Right atrium auricular region (tissue), 2 donors: ENCODE results near the gene THSD7A. TPM values are rescaled to one million over a fixed set of nuclear protein-coding genes. Genes with fewer than 3 reads are reported as not detected.

Experiments
- DNase-seq: peaks from one replicate; pipeline ENCODE4 v3.0.0-alpha.2; 2019; ENCODE audit warnings: low spot score
- H3K27ac ChIP-seq, 2 donors: fragments of 200-600 bp; sonication (generic); 1 replicate in 1 of 2; 2 replicates in 1 of 2; pipeline ENCODE4 v1.5.1; 2016 to 2019
- H3K27me3 ChIP-seq, 2 donors: fragments of 200-600 bp; sonication (generic); one replicate each; pipeline versions ENCODE4 v1.5.1 to v1.6.0; 2017 to 2019
- H3K36me3 ChIP-seq: fragments of 200-600 bp; sonication (generic); one replicate; pipeline ENCODE4 v1.5.1; 2016
- H3K4me1 ChIP-seq, 2 donors: fragments of 200-600 bp; sonication (generic); one replicate each; pipeline versions ENCODE4 v1.5.1 to v1.6.0; 2017 to 2019
- H3K4me3 ChIP-seq, 2 donors: fragments of 200-600 bp; sonication (generic); 1 replicate in 1 of 2; 2 replicates in 1 of 2; pipeline ENCODE4 v1.5.1; 2017 to 2019; ENCODE audit warnings: mild to moderate bottlenecking in 1 of 2, moderate library complexity in 1 of 2
- H3K9me3 ChIP-seq, 2 donors: fragments of 200-600 bp; sonication (generic); one replicate each; pipeline ENCODE4 v1.5.1; 2019
- total RNA-seq, 2 donors: library from RNA; depleted of rRNA; stranded (reverse); fragments of >200 nt; gene quantifications; one replicate each; pipeline ENCODE4 v1.1.0, GENCODE V29; 2016
- TF ChIP-seq, protein P1 (sequence below), 2 donors: fragments of 200-600 bp; sonication (generic); IDR thresholded peaks; one replicate each; pipeline ENCODE4 v1.5.1; 2019; ENCODE audit warnings: antibody characterized with exemption in 2 of 2

THSD7A gene
- total RNA-seq, 2 donors from 2014 or later: 0.85 to 2.9 TPM

DNA sequence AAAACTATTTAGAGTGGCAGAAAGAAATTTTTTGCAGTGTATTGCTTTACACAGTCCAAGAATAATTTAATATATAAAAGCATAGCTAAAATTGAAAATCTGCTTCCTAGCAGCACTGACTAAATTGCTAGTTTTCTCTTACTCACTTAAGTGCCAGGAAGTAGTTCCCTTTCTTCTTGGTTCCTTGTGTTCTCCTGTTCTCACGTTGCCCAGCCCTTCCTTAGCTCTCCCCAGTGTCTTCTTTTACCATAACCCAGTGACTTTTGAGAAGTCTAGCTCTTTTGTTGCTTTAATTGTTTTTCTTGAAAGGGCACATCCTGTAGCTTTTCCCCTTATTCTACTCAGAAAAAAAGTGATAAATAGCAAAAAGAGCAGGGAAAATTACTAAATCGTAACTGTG is 215.5 kb downstream of the THSD7A start:
- no peak for DNase-seq
- Histone ChIP-seq H3K4me1 (no peaks in the 10 kb centered on the region), H3K27ac (no peak overlapping the region), H3K27me3 (no peaks in the 10 kb centered on the region), H3K36me3 (no peaks in the 10 kb centered on the region), H3K9me3 (no peaks in the 10 kb centered on the region), H3K4me3 (no peak overlapping the region)
- TF ChIP-seq, protein P1, sequence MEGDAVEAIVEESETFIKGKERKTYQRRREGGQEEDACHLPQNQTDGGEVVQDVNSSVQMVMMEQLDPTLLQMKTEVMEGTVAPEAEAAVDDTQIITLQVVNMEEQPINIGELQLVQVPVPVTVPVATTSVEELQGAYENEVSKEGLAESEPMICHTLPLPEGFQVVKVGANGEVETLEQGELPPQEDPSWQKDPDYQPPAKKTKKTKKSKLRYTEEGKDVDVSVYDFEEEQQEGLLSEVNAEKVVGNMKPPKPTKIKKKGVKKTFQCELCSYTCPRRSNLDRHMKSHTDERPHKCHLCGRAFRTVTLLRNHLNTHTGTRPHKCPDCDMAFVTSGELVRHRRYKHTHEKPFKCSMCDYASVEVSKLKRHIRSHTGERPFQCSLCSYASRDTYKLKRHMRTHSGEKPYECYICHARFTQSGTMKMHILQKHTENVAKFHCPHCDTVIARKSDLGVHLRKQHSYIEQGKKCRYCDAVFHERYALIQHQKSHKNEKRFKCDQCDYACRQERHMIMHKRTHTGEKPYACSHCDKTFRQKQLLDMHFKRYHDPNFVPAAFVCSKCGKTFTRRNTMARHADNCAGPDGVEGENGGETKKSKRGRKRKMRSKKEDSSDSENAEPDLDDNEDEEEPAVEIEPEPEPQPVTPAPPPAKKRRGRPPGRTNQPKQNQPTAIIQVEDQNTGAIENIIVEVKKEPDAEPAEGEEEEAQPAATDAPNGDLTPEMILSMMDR (IDR thresholded peaks at IDR 0.05): no peak

DNA sequence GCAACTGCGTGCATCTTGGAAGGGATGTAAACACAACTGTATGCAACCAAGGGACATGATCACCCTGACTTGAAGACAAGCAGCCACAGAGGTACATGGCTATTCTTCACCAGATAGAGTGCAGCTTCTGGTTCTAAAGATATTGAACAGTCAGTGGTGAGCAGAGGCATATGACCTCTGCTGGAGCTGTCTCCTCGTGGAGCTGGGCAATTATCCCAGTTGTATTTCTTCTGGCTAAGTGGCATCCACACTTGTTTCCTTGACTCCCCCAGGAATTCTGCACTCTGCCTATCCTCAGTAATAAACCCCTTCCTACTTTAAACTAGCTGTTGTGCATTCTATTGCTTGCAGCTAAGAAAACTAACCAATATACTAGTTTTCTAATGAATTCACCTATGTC is 216.8 kb downstream of the THSD7A start:
- H3K27me3 ChIP-seq: no peaks in the 10 kb centered on the region
- H3K27ac ChIP-seq: no peak overlapping the region
- no peaks in the 10 kb centered on the region for H3K4me1 ChIP-seq
- TF ChIP-seq, protein P1 (IDR thresholded peaks at IDR 0.05): no peak
- no peaks in the 10 kb centered on the region for H3K36me3 ChIP-seq
- no peaks in the 10 kb centered on the region for H3K9me3 ChIP-seq
- no peak for DNase-seq
- no peak overlapping the region for H3K4me3 ChIP-seq

DNA sequence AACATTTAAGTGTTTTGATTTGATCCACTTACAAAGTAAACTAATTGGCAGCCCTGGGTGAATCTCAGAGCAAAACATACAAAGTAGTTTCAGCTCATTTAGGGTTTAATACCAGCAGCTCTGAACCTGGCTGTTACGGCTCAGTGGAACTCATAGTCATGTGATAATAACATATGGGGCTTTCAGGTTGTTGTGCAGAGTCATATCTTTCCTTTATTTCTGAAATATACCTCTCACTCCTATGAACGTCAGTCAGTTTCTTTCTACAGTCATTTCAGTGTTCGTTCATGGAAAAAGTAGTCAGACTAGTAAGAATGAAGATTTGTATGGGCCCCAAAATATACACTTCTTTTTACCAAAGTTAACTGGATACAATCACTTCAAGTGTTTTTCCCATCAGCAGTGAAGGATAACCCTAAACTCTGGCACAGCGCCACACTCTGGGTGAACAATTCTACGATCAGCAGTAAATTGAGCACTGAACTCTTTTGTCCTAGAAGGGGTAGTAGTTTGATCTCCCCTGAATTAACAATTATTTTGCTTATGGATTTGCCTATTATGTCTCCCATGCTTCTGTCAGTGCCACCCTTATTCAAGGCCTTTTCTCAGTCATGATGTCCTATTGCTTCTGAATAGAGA is 218.6 kb downstream of the THSD7A start:
- TF ChIP-seq, protein P1 (IDR thresholded peaks at IDR 0.05): no peak
- Histone ChIP-seq H3K27me3 (no peaks in the 10 kb centered on the region), H3K27ac (no peak overlapping the region), H3K36me3 (no peaks in the 10 kb centered on the region), H3K4me1 (no peaks in the 10 kb centered on the region), H3K4me3 (no peak overlapping the region), H3K9me3 (no peaks in the 10 kb centered on the region)
- DNase-seq: no peak

DNA sequence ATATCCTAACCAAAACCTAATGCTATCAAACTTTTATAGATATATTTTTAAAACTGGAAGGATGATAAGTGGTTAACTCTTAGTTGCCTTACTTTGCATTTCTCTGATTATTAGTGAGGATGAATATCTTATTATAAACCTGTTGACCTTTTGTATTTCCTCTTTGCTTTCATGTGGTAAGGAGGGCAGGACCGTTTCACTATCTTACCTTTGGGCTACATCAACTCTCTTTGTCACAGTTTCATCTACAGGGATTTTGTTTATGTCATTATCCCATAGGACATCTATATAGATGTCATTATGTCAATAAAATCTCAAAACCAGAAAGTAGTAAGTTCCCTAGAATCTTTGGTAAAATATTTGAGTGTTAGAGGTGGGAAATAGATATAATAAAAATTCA is 219.3 kb downstream of the THSD7A start:
- Histone ChIP-seq H3K4me3 (no peak overlapping the region), H3K27ac (no peak overlapping the region), H3K4me1 (no peaks in the 10 kb centered on the region), H3K9me3 (no peaks in the 10 kb centered on the region), H3K36me3 (no peaks in the 10 kb centered on the region), H3K27me3 (no peaks in the 10 kb centered on the region)
- TF ChIP-seq, protein P1 (IDR thresholded peaks at IDR 0.05): no peak
- no peak for DNase-seq

DNA sequence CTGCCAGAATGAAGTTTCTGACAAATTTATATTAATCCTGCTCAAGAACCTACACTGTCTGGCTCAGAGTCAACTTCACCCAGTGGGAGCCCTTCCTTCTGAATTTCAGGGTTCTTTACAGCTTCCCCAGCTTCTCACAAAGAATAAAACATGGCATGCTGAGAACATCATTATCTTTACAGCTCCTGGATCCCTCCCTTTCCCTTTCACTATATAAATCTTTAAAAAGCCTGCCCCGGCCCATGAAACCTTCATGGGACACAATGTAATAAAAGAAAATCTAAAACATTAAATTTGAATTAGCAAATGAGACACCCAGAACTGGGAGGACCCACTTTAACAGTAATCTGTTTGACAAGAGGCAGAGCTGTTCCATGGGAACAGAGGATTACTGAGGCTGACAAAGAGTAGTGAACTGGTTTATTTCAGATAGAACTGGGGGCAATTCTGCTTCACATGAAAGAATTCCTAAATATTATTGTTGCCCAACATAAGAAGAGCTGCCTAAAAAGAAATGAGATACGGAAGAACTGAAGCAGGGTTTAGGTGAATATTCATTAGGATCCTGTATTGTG is 222.8 kb downstream of the THSD7A start:
- DNase-seq: no peak
- TF ChIP-seq, protein P1 (IDR thresholded peaks at IDR 0.05): no peak

DNA sequence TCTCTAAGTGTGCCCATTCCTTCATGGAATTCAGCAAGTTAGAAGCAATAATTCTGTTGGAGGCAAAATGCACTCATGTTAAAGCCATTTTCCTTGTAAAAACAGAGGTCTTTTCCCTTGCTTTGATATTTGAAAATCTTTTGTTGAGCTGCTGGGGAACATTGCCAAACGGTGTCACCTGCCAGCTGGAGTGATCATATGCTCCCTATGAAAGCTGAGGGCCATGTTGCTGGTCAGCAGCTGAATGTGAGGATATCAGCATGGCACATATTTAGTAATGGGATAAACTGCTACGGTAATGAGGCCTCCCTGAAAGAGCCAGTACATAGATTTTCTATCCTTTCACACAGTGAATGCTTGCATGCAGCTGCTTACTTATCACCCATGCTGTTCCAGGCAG is 224.3 kb downstream of the THSD7A start:
- H3K4me1 ChIP-seq: no peaks in the 10 kb centered on the region
- H3K36me3 ChIP-seq: no peaks in the 10 kb centered on the region
- DNase-seq: no peak
- H3K4me3 ChIP-seq: no peak overlapping the region
- TF ChIP-seq, protein P1 (IDR thresholded peaks at IDR 0.05): no peak
- no peaks in the 10 kb centered on the region for H3K9me3 ChIP-seq
- no peaks in the 10 kb centered on the region for H3K27me3 ChIP-seq
- no peak overlapping the region for H3K27ac ChIP-seq

More for the DNA sequence above, 222.8 kb downstream of the THSD7A start:
- H3K27me3 ChIP-seq: no peaks in the 10 kb centered on the region
- H3K9me3 ChIP-seq: no peaks in the 10 kb centered on the region
- H3K36me3 ChIP-seq: no peaks in the 10 kb centered on the region
- H3K4me1 ChIP-seq: no peaks in the 10 kb centered on the region
- no peak overlapping the region for H3K4me3 ChIP-seq
- no peak overlapping the region for H3K27ac ChIP-seq
